Measurements from ENCODE around the gene CISTR. TPM values are rescaled to one million over a fixed set of nuclear protein-coding genes. Genes with fewer than 3 reads are reported as not detected.
A peak's percentile ranks its signal among the peaks of the same experiment; 100 is the strongest.

CISTR gene
- total and polyA plus RNA-seq, 11 donors = 0.24 to 4.4 (median 2.2) TPM; not detected in 1

DNA sequence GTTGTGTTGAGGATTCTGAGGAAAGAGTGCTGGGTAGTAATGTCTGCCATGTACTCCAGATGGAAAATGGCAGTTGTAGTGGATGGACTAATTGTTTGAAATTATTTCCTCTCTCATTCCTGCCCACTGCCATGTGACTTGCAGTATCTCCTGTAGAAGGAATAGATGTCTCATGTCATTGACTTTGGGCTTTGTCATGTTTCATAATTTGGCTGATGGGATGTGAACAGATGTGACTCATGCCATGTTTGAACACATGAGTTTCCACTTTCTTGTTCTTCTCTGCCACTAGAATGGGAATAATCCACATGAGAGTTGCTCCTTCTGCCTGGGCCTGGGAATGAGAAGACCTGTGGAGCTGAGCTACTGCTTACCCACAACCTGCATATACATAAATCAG is 22.1 kb downstream of the CISTR start:
- Histone ChIP-seq H3K9me3 (no peaks in the 10 kb centered on the region), H3K36me3 (peaks cover 0 to 7% (median 4%) of the 10 kb centered on the region in 9 donors), H3K4me3 (no peak overlapping the region), H3K27me3 (peaks cover 0 to 3% (median 0%) of the 10 kb centered on the region in 9 donors), H3K27ac (no peak overlapping the region), H3K4me1 (peaks cover 0 to 24% (median 20%) of the 10 kb centered on the region in 12 donors)
- intact Hi-C loops (cut with DNase I) = no loop called here
- DNase-seq (no peak), ATAC-seq (no peak)
- TF ChIP-seq CTCF (IDR thresholded peaks at IDR 0.05) (no peak), POLR2A (IDR thresholded peaks at IDR 0.05) (no peak)

- Histone ChIP-seq H3K36me3 (peaks cover 0 to 22% (median 19%) of the 10 kb centered on the region in 9 donors), H3K27ac (peak overlapping the region in 11 of 12 donors; percentile 45 to 90 (median 77)), H3K27me3 (no peaks in the 10 kb centered on the region), H3K4me3 (peak overlapping the region in 9 of 12 donors; percentile 65 to 97 (median 79)), H3K9me3 (no peaks in the 10 kb centered on the region), H3K4me1 (peaks cover 0 to 24% (median 20%) of the 10 kb centered on the region in 12 donors)
- no peak for TF ChIP-seq CTCF (IDR thresholded peaks at IDR 0.05)
- no peak for TF ChIP-seq POLR2A (IDR thresholded peaks at IDR 0.05)
- intact Hi-C loops (cut with DNase I) = no loop called here
- ATAC-seq (no peak), DNase-seq (no peak)
- 55 to 59% (median 56%) methylated on average over 7 of the region's 7 CpGs for WGBS, 4 donors
Observed at GRCh38 chr12:53728206-53728605, 23.6 kb downstream of the CISTR start.

DNA sequence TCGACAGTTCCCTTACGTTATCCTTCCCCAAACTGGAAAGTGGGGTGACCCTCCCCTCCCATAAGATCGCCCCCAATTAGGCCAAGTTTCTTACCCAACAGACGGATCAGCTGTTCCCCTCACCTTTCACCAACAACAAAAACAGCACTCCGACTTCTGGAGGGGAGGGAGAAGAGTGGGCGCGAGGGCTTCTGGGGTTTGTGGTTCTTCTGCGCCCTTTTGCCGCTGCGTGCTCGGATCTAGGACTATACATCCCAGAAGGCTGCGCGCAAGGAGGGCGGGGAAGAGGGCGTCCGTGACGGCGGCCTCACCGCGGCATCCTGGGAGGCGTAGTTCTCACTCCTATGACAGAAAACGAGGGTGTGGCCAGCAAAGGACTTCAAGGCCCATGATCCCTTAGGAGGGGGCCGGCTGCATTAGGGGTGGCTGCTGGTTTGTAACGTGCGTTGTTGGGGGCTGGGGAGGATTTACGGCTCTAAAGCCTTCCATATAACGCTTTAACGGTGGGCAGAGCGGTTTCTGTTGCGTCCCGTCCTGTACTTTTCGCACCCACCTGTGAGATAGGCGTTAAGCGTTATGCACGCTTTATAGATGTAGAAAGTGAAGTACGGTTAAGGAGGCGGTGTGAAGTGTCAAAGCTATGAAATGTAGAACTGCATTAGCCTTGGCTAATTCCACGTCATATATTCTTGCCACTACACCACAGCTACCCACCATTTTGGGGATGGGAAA is 24.3 kb downstream of the CISTR start, which contains the start of gene CALCOCO1:
CALCOCO1 (minus strand) TSS at position 143 of the 732 bp plus-strand sequence. CDS start 2,210 bp downstream, outside the sequence.
- 1% methylated on average over 29 to 38 of the region's 38 CpGs for WGBS, 4 donors
- ATAC-seq (peak; percentile 99 to 100 (median 100)), DNase-seq (peak; percentile 97 to 99 (median 98))
- Histone ChIP-seq H3K4me3 (peak within 1 kb of the TSS; percentile 64 to 97 (median 80)), H3K36me3 (peaks cover 0 to 29% (median 26%) of the 10 kb centered on the region in 9 donors), H3K27me3 (no peaks in the 10 kb centered on the region), H3K27ac (peak within 1 kb of the TSS; percentile 37 to 90 (median 78)), H3K4me1 (peaks cover 0 to 24% (median 20%) of the 10 kb centered on the region in 12 donors), H3K9me3 (no peaks in the 10 kb centered on the region)
- TF ChIP-seq CTCF (IDR thresholded peaks at IDR 0.05) (no peak), POLR2A (IDR thresholded peaks at IDR 0.05) (peak; percentile 30 to 73)
- intact Hi-C loops (cut with DNase I) = no loop called here

DNA sequence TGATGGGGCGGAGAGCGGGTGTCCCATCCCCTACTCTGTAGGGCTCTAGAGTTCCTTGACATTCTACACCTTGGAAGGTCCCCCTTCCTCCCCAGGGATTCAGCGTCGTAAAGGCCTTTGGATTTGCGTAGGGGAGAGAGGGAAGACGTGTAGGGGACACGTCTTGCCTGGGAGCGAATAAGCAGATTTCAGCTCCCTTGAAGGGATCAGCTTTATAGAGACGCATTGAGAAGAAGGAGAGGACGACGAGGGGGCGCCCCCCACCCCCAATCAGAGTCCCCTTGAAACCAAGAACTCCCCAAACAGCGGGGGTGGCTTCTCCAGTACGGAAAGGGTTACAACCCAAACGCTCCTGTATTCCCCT is 24.9 kb downstream of the CISTR start:
- peaks cover 0 to 24% (median 20%) of the 10 kb centered on the region in 12 donors for H3K4me1 ChIP-seq
- DNase-seq = no peak
- H3K27me3 ChIP-seq = no peaks in the 10 kb centered on the region
- peak in 3 of 4 donors; percentile 4 to 10 (median 10) for ATAC-seq
- H3K4me3 ChIP-seq = peak overlapping the region; percentile 64 to 97 (median 80)
- intact Hi-C loops (cut with DNase I) = no loop called here
- no peak for TF ChIP-seq POLR2A (IDR thresholded peaks at IDR 0.05)
- no peak for TF ChIP-seq CTCF (IDR thresholded peaks at IDR 0.05)
- 1% methylated on average over 15 of the region's 15 CpGs for WGBS, 4 donors
- peaks cover 0 to 35% (median 32%) of the 10 kb centered on the region in 9 donors for H3K36me3 ChIP-seq
- no peaks in the 10 kb centered on the region for H3K9me3 ChIP-seq
- H3K27ac ChIP-seq = peak overlapping the region; percentile 24 to 90 (median 74)

Measured in heart left ventricle (tissue), 16 donors.